ENCODE results near the gene HOXA1.

The HOXA1 gene

GRCh38 chr7:27092819-27093110, 3.0 kb downstream of the HOXA1 start:
- no peak for DNase-seq (ENCODE audit: low read depth in 3 of 3)

GRCh38 chr7:27091941-27092818, 3.6 kb downstream of the HOXA1 start:
- DNase-seq (ENCODE audit: low read depth in 3 of 3), result no peak

GRCh38 chr7:27091105-27091504, 4.7 kb downstream of the HOXA1 start:
- no peak for DNase-seq (ENCODE audit: low read depth in 3 of 3)

- no peak for DNase-seq (ENCODE audit: low read depth in 3 of 3)
Measured at GRCh38 chr7:27088002-27088922, 7.5 kb downstream of the HOXA1 start.

- no peak for DNase-seq (ENCODE audit: low read depth in 3 of 3)
Measured at GRCh38 chr7:27083646-27084045, 12.2 kb downstream of the HOXA1 start.

- DNase-seq (ENCODE audit: low read depth in 3 of 3), result no peak
Measured at GRCh38 chr7:27082171-27082570, 13.6 kb downstream of the HOXA1 start.

- DNase-seq (ENCODE audit: low read depth in 3 of 3), result no peak
Measured at GRCh38 chr7:27080844-27081436, 14.9 kb downstream of the HOXA1 start.

- DNase-seq (ENCODE audit: low read depth in 3 of 3), result no peak
Measured at GRCh38 chr7:27079234-27079975, 16.4 kb downstream of the HOXA1 start.

GRCh38 chr7:27078616-27079233, 17.1 kb downstream of the HOXA1 start:
- no peak for DNase-seq (ENCODE audit: low read depth in 3 of 3)

- DNase-seq (ENCODE audit: low read depth in 3 of 3), result no peak
Measured at GRCh38 chr7:27073076-27073475, 22.7 kb downstream of the HOXA1 start.

- no peak for DNase-seq (ENCODE audit: low read depth in 3 of 3)
Measured at GRCh38 chr7:27071622-27072390, 24.0 kb downstream of the HOXA1 start.

- DNase-seq (ENCODE audit: low read depth in 3 of 3), result no peak
Measured at GRCh38 chr7:27068259-27068658, 27.5 kb downstream of the HOXA1 start.

GRCh38 chr7:27066148-27066547, 29.7 kb downstream of the HOXA1 start:
- no peak for DNase-seq (ENCODE audit: low read depth in 3 of 3)

GRCh38 chr7:27065709-27066108, 30.1 kb downstream of the HOXA1 start:
- DNase-seq (ENCODE audit: low read depth in 3 of 3), result no peak

GRCh38 chr7:27064661-27065060, 31.1 kb downstream of the HOXA1 start:
- DNase-seq (ENCODE audit: low read depth in 3 of 3), result no peak

GRCh38 chr7:27064159-27064558, 31.6 kb downstream of the HOXA1 start:
- no peak for DNase-seq (ENCODE audit: low read depth in 3 of 3)

- DNase-seq (ENCODE audit: low read depth in 3 of 3), result no peak
Measured at GRCh38 chr7:27062946-27063345, 32.9 kb downstream of the HOXA1 start.

- DNase-seq (ENCODE audit: low read depth in 3 of 3), result no peak
Measured at GRCh38 chr7:27053153-27053552, 42.6 kb downstream of the HOXA1 start.

- no peak for DNase-seq (ENCODE audit: low read depth in 3 of 3)
Measured at GRCh38 chr7:27051451-27051850, 44.3 kb downstream of the HOXA1 start.

GRCh38 chr7:27048438-27048837, 47.4 kb downstream of the HOXA1 start:
- no peak for DNase-seq (ENCODE audit: low read depth in 3 of 3)

All from stimulated activated CD4-positive, alpha-beta T cell treated with anti-CD3 and anti-CD28 coated beads, TNF-alpha, amount 100 ng/mL, for 48 hours (primary cell).